NCI-H146 treated with DMSO at 0.1 percent for 48 hours (cell line): ENCODE data around the gene ST13.
"Not testable (repeated sequence)": the region's sequence is repeated elsewhere in the genome, so short reads cannot be mapped to it uniquely, and the experiment has no call there.

Experiments
- DNase-seq: peaks from one replicate; lab custom pipeline; 2025; ENCODE audit not compliant: unreplicated experiment; lab: John Stamatoyannopoulos, UW

Gene ST13

DNA sequence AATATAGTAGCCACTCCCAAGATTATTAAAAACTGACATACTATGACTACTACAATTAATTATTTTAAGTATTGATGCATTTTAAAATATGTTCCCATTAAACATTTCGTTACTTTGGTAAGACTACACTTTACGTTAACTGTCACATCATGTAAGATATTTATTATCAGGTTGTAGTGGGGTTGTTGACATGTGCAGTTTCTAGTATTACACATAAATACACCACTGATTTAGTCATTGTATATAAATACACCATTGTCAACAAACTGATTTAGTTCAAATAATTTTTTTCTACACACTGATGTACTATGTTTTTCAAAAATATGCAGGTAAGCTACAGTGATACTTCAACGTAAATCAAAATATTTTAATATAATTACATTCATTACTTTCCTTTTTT, 11.5 kb downstream of the ST13 start:
- DNase-seq: no peak

DNA sequence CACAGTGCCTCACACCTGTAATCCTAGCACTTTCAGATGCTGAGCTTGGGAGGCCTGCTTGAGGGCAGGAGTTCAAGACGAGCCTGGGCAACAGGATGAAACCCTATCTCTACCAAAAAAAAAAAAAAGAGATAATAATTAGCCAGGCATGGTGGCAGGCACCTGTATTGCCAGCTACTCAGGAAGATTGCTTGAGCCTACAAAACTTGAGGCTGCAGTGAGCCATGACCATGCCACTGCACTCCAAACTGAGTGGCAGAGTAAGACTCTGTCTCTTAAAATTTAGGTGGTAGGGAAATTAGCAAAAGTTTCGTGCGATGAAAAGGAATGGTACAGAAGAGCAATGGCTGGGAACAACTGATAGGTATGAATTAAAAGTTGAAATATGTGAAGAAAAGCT, 18.0 kb downstream of the ST13 start:
- no peak for DNase-seq

DNA sequence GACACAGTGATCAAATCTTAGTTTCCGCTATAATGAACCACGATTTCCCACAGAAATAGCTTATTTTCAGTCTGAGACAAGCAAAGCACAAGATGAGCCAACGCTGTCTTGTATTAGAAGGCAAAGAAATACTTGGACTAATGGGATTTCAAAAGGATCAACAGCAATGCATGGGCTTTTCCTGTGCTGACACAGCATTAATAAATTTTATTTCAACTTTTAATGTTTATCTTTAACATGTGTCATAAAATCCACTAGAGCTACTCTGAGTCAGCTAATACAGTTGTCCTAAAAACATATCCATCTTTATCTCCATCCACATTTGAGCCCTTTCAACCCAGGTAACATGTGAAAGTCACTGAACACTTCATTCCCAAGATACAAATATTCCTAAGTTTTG, 21.8 kb downstream of the ST13 start:
- no peak for DNase-seq

DNA sequence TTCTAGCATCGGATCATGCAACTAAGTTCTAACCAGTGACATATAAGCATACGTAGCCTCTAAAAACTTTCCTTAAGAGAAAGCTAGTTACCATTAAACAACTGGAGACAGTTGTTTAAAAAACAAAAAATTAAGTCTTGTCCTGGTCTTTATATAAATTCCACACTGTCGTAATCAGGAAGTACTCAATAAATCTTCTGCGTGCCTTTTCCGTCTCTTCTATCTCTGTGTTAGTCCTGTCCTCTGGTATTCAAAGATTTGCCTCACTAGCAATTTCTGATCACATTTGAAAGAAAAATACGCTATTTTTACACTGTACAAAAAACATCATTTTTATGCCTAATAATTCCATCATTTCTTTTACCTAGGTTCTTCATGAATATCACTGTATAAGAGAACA, 27.3 kb downstream of the ST13 start:
- no peak for DNase-seq

DNA sequence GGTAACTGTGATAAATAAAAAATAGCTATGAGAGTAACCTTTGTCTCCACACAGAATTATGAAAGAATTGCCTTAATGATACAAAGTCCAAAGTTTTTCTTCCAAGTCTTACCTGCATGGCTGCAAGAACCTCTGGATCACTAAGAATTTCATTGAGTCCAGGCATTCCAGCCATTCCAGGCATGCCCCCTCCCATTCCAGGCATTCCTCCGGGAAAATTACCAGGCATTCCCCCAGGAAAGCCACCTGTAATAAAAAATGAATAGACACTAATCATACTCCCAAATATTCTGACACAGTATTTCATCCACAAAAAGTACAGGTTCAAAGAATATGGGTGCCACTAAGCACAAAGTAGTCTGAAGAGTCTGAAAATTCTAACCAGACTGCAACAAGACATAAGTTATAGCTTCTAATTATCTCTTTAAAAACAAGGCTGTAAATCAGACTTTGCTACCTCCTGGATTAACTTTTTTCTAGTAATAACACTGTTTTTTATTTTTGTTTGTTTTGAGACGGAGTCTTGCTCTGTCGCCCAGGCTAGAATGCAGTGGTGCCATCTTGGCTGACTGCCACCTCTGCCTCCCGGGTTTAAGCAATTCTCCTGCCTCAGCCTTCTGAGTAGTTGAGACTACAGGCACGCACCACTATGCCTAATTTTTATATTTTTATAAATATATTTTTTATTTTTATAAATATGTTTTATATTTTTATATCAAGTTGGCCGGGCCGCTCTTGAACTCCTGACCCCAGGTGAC, 29.3 kb downstream of the ST13 start:
- no peak for DNase-seq

DNA sequence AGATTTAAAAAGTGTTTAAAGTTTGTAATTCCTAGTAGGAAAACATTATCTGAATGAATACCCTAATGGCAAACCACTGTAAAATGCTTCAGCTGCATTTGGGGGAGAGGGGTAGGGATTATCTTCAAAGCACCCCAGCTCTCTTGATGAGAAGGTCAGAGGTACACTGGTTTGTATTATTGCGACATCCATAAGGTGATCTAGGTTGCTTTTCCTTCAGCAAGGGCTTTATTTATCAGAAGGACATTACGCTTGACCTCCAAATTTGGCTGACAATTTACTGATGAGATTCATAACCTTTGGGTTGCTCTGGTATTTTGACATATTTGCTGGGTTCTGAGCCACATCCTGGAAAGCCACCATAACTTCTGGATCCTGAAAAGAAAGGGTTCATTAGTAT, 30.1 kb downstream of the ST13 start:
- not testable (repeated sequence) for DNase-seq

DNA sequence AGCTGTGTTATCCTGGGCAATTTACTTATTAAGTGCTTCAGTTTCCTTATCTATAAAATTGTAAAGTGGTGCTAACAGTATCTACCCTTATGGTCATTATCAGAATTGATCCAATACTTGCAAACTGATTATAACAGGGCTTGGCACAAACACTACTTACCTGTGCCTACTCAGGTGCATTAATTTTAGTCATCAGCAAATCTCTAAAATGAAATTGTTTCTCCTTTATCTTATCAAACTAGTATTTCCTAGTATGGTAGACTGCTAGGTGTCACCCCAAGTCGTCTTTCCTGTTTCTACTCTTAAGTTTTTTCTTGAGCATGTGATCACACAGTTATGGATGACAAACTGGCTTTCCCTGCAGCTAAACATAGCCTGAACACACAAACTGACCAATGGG, 33.0 kb downstream of the ST13 start:
- no peak for DNase-seq

DNA sequence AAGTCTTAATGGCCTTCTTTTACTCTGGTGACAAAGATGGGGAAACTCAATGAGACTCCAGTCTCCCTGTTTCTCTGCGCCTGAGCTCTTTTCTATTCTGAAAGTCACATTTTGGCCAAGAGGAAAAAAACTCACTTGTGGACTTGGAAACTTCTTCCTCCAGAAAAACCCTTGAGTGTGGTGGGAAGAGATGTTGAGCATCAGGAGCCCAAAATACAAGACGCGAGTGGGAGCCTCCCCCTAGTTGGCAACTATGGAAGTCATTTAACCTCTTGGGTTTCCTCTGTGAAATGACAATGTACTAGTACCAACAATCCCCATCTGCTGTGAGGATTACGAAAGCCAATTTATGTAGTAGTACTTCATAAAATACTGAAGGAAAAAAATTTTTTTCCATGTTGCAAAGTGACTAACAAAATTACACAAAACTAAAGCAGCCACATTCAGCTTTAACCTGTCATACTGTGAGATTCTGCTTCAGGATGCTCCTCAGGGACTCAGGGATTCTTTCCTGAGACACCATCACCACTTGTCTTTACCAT, 36.8 kb downstream of the ST13 start:
- peak; percentile 18 for DNase-seq

DNA sequence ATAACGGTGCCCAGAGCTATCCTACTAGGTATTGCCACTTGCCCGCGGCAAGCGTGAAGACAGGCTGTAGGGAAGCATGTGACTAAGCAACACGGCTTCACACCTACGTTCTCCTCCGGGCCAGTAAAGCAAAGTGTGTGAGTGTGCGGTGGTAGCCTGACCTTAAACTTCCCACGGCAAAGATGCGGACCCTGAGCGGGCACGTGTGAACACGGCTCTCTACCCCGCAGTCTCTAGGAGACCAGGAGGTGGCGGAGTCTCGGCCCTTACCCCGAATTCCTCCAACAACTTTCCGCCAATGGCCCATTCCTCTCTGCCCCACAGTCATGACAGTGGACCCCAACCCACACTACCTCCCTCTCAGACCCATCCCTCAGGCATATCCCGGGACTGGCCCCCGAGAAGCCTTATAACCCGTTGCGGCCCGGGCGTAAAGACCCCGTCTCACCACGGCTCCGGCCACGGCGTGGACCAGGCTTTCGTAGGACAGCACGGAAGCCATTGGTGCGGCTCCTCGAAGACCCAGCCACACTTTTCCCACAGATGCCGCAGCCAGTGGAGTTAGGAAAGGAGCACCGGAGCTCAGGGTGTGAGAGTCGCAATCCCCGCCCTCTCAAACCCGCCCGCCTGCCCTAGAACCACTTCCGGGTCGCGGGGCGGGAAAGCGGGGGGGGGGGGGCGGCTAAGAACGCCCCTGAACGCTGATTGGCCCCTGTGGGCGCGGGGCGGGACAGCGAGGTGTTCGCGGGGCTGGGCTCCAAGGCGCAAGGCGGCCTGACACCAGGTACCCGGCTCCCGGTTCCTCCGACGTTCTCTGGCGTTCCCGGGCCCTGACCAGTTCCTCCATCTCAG, 37.5 kb downstream of the ST13 start, which contains the start of gene SLC25A17:
SLC25A17 (minus strand) TSS at position 600 of the 852 bp plus-strand sequence; CDS start at position 502, 98 bp downstream.
- peak; percentile 50 for DNase-seq

DNA sequence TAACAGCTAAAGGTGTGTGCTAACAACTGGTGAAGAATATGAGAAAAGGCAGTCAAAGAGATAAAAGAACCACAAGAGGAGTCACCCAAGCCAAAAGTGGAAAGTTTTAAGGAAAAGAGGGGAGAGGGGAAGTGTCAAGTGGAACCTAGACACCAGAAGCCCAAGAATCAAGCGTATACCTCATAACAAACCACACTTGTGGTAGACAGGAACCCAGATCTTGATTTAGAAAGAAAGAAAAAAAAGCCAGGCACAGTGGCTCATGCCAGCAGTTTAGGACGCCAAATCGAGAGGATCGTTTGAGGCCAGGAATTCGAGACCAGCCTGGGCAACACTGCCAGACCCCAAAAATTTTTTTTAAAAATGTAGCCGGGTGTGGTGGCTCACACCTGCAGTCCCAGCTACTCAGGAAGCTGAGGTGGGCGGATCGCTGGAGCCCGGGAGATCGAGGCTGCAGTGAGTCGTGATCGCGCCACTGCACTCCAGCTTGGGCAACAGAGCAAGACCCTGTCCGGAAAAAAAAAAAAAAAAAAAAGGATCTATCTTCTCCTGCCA, 38.2 kb downstream of the ST13 start:
- no peak for DNase-seq

DNA sequence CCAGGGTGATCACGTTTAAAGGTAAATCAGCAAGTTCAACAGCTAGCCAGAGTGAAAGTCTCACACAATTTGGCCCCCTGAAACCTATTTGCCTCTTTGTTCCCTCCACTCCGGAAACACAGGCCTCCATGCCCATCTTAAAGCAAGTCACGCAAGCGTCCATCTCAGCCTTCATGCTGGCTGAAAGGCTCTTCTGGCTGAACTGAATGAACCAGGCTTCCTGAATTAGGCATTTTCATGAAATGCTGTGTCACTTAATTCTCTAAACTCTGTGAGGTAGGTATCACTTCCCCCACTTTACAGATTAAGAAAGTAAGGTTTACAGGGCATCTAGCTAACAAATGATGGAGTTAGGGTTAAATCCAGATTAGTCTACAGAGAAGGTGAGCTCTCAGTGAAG, 38.7 kb downstream of the ST13 start:
- no peak for DNase-seq

DNA sequence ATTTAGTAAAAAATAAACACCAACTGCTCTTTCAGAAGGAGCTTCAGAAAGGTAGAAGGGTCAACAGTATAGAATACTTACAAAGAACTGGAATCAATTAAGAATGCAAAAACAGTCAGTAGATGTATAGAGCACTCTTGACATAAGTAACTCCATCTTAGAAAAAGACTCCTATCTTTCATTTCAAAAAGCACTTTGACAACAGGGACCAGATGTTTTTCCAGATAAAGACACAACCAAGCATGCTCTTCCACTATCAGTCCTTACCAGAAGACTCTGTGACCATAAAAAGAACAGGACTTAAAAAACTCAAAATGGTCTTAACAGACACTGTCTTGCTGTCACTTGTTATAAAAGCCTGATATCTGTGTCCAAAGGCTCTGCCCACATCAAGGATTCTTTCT, 42.5 kb downstream of the ST13 start:
- DNase-seq: no peak

DNA sequence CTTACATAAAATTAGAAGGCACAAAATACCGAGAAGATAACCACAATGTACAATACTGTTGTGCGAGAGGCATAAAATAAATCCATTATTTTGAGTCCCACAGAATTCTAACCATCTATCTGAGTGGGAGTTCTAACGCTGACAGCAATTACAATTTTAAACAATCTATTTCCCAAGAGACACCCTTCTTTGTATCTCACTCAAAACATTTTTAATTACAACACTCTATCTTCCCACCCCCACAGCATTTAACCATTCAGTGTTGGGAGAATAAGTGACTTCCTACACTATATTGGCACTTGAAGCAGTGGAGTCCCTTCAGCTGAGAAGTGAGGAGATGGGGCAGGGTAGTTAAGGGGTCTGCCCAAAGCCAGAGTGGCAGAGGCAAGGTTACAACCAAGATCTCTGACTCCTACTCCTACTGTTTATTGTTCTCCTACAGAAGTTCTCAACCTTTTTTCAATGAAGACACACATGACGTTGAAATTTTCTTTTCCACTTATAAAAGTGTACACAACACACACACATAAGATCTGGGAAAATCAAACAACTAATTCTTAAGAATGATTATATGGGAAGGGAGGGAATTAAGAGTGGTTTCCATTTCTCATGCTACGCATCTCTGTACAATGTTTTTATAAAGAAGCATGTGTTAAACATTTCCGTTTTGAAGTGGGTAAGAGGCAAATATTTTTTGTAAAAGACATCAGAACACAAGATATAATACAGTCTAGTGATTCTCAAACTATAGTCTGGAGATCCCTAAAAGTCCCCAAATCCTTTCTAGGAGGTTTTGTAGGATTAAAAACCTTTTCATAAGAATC, 48.2 kb downstream of the ST13 start:
- no peak for DNase-seq

DNA sequence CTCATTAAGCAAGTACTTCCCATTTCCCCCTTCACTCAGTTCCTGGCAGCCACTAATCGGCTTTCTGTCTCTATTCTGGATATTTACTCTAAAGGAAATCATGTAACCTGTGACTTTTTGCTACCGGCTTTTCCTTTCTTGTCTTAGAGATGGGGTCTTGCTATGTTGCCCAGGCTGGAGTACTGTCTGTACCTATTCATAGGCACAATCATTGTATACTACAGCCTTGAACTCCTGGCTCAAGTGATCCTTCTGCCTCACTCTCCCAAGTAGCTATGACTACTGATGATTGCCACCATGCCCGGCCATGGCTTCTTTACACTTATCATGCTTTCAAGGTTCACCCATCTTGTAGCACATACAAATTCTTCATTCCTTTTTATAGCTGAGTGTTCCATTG, 49.7 kb downstream of the ST13 start:
- DNase-seq: no peak

DNA sequence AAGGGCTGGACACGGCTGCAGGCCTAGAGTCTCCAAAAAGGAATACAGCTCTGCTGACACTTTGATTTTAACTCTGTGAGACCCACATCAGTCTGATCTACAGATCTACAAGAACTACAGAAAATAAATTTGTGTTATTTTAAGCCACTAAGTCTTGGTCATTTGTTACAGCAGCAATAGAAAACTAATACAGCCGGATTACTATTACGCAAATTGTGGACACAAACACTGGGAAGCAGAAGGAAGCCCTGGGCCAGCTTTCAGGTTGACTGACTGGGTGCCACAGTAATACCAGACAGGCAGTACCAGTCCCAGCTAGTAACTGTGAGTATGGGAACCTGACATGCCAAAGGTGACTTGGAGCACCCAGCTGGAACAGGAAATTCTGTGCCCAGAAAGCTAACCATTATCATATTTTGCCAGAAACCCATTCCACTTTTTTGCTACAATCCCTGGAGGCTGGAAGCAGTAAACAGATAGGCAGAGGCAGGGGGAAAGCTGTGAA, 50.7 kb downstream of the ST13 start:
- DNase-seq: no peak

DNA sequence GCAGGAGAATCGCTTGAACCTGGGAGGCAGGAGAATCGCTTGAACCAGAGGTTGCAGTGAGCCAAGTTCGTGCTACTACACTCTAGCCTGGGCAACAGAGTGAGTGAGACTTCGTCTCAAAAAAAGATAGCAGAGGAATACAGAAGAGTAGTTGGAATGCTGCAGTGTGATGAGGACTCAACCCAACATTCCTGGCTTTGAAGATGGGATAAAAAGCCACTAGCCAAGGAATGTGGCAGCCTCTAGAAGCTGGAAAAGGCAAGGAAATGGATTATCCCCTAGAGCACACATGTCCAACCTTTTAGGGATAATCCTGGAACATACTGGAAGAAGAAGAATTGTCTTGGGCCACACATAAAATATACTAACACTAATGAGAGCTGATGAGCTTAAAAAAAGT, 51.2 kb downstream of the ST13 start:
- no peak for DNase-seq

DNA sequence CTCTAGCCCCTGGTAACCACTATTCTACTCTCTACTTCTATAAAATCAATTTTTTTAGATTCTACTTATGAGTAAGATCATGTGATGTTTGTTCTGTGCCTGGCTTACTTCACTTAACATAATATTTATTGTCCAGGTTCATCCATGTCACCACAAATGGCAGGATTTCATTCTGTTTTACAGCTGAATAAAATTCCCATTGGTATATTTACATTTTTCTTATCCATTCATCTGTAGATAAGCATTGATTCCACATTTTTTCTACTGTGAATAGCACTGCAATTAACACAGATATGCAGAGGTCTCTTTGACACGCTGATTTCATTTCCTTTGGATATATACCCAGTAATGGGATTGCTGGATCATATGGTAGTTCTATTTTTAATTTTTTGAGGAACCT, 53.1 kb downstream of the ST13 start:
- DNase-seq: no peak

DNA sequence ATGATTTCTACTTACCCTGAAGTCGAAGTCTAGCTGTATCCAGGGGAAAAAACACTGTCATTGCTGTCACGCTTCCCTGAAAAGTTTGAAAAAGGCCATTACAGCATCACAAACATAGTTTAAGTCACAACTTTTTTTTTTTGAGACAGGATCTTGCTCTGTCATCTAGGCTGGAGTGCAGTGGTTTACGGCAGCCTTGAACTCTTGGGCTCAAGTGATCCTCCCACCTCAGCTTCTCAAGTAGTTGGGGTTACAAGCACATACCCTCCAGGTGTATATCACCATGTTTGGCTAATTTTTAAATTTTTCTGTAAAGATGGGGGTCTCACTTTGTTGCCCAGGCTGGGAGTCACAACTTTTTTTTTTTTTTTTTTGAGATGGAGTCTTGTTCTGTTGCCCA, 57.4 kb downstream of the ST13 start:
- DNase-seq: no peak

DNA sequence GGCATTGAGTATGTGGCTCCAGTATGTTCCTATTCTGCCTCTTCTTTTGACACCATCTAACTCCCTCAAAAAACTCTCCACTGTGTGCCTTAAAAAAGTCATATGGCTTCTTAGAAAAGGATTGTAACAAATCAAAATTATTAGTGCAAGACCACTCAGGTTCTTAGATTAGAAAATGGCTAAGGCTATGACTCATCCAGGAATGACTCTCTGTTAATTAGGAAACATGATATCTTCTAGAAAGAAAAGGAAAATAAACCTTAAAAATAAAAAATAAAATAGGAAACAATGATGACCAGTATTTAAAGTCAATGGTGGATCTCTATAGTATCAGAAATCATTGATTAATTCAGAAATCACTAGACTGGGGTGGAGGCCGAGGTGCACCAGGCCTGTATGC, 59.0 kb downstream of the ST13 start:
- DNase-seq: no peak

DNA sequence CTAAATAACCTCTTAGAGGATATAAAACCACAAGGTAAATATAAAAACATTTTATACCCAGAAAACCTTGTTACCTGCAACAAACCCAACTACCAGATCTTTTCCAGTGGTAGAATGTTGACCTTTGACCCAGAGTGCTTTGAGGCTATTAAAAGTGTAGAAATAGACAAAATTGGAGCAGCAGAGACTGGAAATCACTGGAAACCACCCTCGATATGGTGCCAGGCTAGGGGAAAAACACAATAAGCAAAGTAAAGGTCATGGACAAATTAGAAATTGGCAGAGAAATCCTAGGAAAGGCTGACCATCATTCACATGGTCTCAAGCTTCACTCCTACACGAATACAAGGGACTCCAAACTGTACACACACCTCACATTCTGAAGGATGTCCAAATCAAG, 64.0 kb downstream of the ST13 start:
- no peak for DNase-seq

DNA sequence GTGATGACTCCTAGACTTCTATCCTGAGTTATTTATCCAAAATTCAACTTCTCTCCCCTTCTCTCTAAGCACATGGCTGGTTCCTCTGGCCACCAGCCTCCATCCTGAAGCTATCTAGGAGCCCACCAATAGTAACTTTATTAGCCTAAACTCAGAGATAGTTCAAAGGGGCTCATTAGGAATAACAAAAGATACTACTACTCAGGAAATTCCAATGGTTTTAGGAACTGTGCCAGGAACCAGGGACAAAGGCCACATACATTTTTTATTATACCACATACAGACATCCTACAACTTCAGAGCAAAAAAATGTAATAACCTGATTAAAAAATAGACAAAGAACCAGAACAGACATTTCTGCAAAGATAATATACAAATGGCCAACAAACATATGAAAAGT, 65.2 kb downstream of the ST13 start:
- no peak for DNase-seq
